Esophagus muscularis mucosa (tissue), 4 donors: ENCODE data around the gene PGBD4. TPM values are rescaled to one million over a fixed set of nuclear protein-coding genes. Genes with fewer than 3 reads are reported as not detected.
"Not testable (repeated sequence)": the region's sequence is repeated elsewhere in the genome, so short reads cannot be mapped to it uniquely, and the experiment has no call there.

Source experiments
- DNase-seq: peaks from one replicate; pipeline ENCODE4 v3.0.0-alpha.2; 2017; ENCODE audit errors: extremely low spot score
- H3K27ac ChIP-seq, 4 donors: fragments of 200-600 bp; sonication (generic); replicated peaks in 1 of 4; 1 replicate in 3 of 4; 2 replicates in 1 of 4; pipeline ENCODE4 v1.5.1; 2016 to 2019; ENCODE audit warnings: mild to moderate bottlenecking in 1 of 4
- H3K27me3 ChIP-seq, 4 donors: fragments of 200-600 bp; sonication (generic); one replicate each; pipeline versions ENCODE4 v1.5.1 to v1.6.0; 2016 to 2019
- H3K36me3 ChIP-seq, 4 donors: fragments of 200-600 bp; sonication (generic); one replicate each; pipeline ENCODE4 v1.5.1; 2016 to 2019
- H3K4me1 ChIP-seq, 4 donors: fragments of 200-600 bp; sonication (generic); one replicate each; pipeline ENCODE4 v1.5.1; 2016 to 2019
- H3K4me3 ChIP-seq, 4 donors: fragments of 200-600 bp; sonication (generic); 1 replicate in 2 of 4; 2 replicates in 2 of 4; pipeline ENCODE4 v1.5.1; 2016 to 2019; ENCODE audit warnings: mild to moderate bottlenecking in 4 of 4, moderate library complexity in 1 of 4
- H3K9me3 ChIP-seq, 4 donors: fragments of 200-600 bp; sonication (generic); 1 replicate in 3 of 4; 2 replicates in 1 of 4; pipeline ENCODE4 v1.5.1; 2016 to 2019
- CTCF ChIP-seq, 3 experiments: fragments of 200-600 bp in 2 of 3; fragments of 450-650 bp in 1 of 3; sonication (generic) in 2 of 3; IDR thresholded peaks; one replicate each; pipeline ENCODE4 v1.5.1; 2017 to 2019; ENCODE audit warnings: antibody characterized with exemption in 3 of 3, mild to moderate bottlenecking in 2 of 3, moderate library complexity in 1 of 3
- EP300 ChIP-seq: sonication (generic); formaldehyde crosslinking; IDR thresholded peaks from one replicate; pipeline ENCODE4 v1.6.1; 2017; ENCODE audit warnings: antibody characterized with exemption
- POLR2A ChIP-seq: fragments of 450-650 bp; IDR thresholded peaks from one replicate; pipeline ENCODE4 v1.6.1; 2017; ENCODE audit warnings: antibody characterized with exemption, moderate library complexity, mild to moderate bottlenecking, low read depth
- POLR2AphosphoS5 ChIP-seq, 2 donors: sonication (generic); formaldehyde crosslinking; IDR thresholded peaks; one replicate each; pipeline ENCODE4 v1.6.1; 2017; ENCODE audit warnings: antibody characterized with exemption in 2 of 2
- WGBS: methylation state at CpG from one replicate; pipeline ENCODE4 v1.1.5; 2018; 5-methylcytosine and 5-hydroxymethylcytosine counted together
- intact Hi-C: fragments of 100-400 bp; cut with DNase I; formaldehyde crosslinking; loops from one replicate; pipeline ENCODE4 v1.15.1; 2023
- total RNA-seq, 4 donors: library from RNA; depleted of rRNA; stranded (reverse); fragments of >200 nt; gene quantifications; one replicate each; pipeline versions ENCODE4 v1.1.0 to v1.2.1, GENCODE V29; 2016

Gene PGBD4
- total RNA-seq, 4 donors from 2014 or later: 0.66 to 1.7 (median 1.2) TPM

- no peaks in the 10 kb centered on the region for H3K9me3 ChIP-seq
- no peaks in the 10 kb centered on the region for H3K4me1 ChIP-seq
- TF ChIP-seq CTCF (IDR thresholded peaks at IDR 0.05): no peak
- TF ChIP-seq EP300: no peak
- no peak for TF ChIP-seq POLR2A
- TF ChIP-seq POLR2AphosphoS5 (IDR thresholded peaks at IDR 0.05): no peak
- no peaks in the 10 kb centered on the region for H3K36me3 ChIP-seq
- no peak overlapping the region for H3K4me3 ChIP-seq
- 83% methylated on average over 3 of the region's 3 CpGs for WGBS
- intact Hi-C loops: no loop called here
- H3K27ac ChIP-seq: no peak overlapping the region
- H3K27me3 ChIP-seq: peaks cover 0 to 20% (median 4%) of the 10 kb centered on the region in 4 donors
- DNase-seq: no peak
Measured at GRCh38 chr15:34114739-34115138, 12.9 kb downstream of the PGBD4 start.

GRCh38 chr15:34116620-34117019 lies 14.7 kb downstream of the PGBD4 start:
- H3K27me3 ChIP-seq: peaks cover 0 to 20% (median 4%) of the 10 kb centered on the region in 4 donors
- H3K4me1 ChIP-seq: no peaks in the 10 kb centered on the region
- no peak for DNase-seq
- no peak overlapping the region for H3K4me3 ChIP-seq
- no peak overlapping the region for H3K27ac ChIP-seq
- no peaks in the 10 kb centered on the region for H3K36me3 ChIP-seq
- 87% methylated on average over 2 of the region's 2 CpGs for WGBS
- TF ChIP-seq CTCF (IDR thresholded peaks at IDR 0.05) (no peak), EP300 (no peak), POLR2A (no peak), POLR2AphosphoS5 (IDR thresholded peaks at IDR 0.05) (no peak)
- no peaks in the 10 kb centered on the region for H3K9me3 ChIP-seq
- intact Hi-C loops: no loop called here

GRCh38 chr15:34119291-34119690 lies 17.4 kb downstream of the PGBD4 start:
- no peak overlapping the region for H3K4me3 ChIP-seq
- no peaks in the 10 kb centered on the region for H3K9me3 ChIP-seq
- DNase-seq: no peak
- intact Hi-C loops: no loop called here
- no peak overlapping the region for H3K27ac ChIP-seq
- H3K36me3 ChIP-seq: no peaks in the 10 kb centered on the region
- no peaks in the 10 kb centered on the region for H3K4me1 ChIP-seq
- WGBS: 81% methylated on average over 4 of the region's 4 CpGs
- TF ChIP-seq EP300 (no peak), POLR2A (no peak), POLR2AphosphoS5 (IDR thresholded peaks at IDR 0.05) (no peak), CTCF (IDR thresholded peaks at IDR 0.05) (no peak)
- peaks cover 0 to 18% (median 4%) of the 10 kb centered on the region in 4 donors for H3K27me3 ChIP-seq

GRCh38 chr15:34120420-34120819 lies 18.5 kb downstream of the PGBD4 start:
- H3K4me1 ChIP-seq, H3K9me3 ChIP-seq, DNase-seq, H3K27me3 ChIP-seq, intact Hi-C loops, H3K4me3 ChIP-seq, H3K36me3 ChIP-seq, H3K27ac ChIP-seq: not testable (repeated sequence)
- WGBS: 58% methylated on average over 2 of the region's 2 CpGs

GRCh38 chr15:34121786-34122185 lies 19.9 kb downstream of the PGBD4 start:
- WGBS: 78% methylated on average over 12 of the region's 12 CpGs
- H3K4me1 ChIP-seq, H3K36me3 ChIP-seq, H3K9me3 ChIP-seq, DNase-seq, H3K27ac ChIP-seq, H3K27me3 ChIP-seq, intact Hi-C loops, H3K4me3 ChIP-seq: not testable (repeated sequence)

GRCh38 chr15:34122771-34123183 lies 20.9 kb downstream of the PGBD4 start:
- WGBS: 68% methylated on average over 6 of the region's 6 CpGs
- Histone ChIP-seq H3K27me3 (no peaks in the 10 kb centered on the region), H3K9me3 (no peaks in the 10 kb centered on the region), H3K4me3 (no peak overlapping the region), H3K4me1 (no peaks in the 10 kb centered on the region), H3K27ac (no peak overlapping the region), H3K36me3 (no peaks in the 10 kb centered on the region)
- intact Hi-C loops: no loop called here
- DNase-seq: no peak
- TF ChIP-seq CTCF (IDR thresholded peaks at IDR 0.05) (no peak), POLR2A (no peak), POLR2AphosphoS5 (IDR thresholded peaks at IDR 0.05) (no peak), EP300 (no peak)
